ENCODE measurements around the gene STYX. TPM values are rescaled to one million over a fixed set of nuclear protein-coding genes. Genes with fewer than 3 reads are reported as not detected.

The STYX gene
- total RNA-seq, 1 experiment from 2014 or later: 13.6 TPM

GRCh38 chr14:52824462-52824861, 94.5 kb downstream of the STYX start:
- no peak for TF ChIP-seq CTCF (IDR thresholded peaks at IDR 0.05; ENCODE audit: unreplicated experiment)
- Mint-ChIP-seq H3K4me1 (ENCODE audit: low read depth, unreplicated experiment) (no peaks in the 10 kb centered on the region), H3K9me3 (ENCODE audit: low read depth, unreplicated experiment) (no peaks in the 10 kb centered on the region), H3K27ac (ENCODE audit: unreplicated experiment) (no peak overlapping the region), H3K36me3 (ENCODE audit: insufficient read depth, unreplicated experiment) (no peaks in the 10 kb centered on the region), H3K27me3 (ENCODE audit: unreplicated experiment) (no peaks in the 10 kb centered on the region), H3K4me3 (ENCODE audit: low read depth, unreplicated experiment) (no peak overlapping the region)
- CTCF ChIA-PET: interaction anchor here (0.6 to 3.0 kb wide), 2 partner anchors 82 to 136 kb away, joined by 3 to 12 read pairs; no protein-coding TSS in a partner anchor
- no TSS peak for BruUV-seq (replicated peaks)
- DNase-seq: no peak
- intact Hi-C loops (cut with micrococcal nuclease; ENCODE audit: unreplicated experiment): loop anchor here (2.0 kb wide), 1 partner anchor 482 kb away; no protein-coding TSS in a partner anchor

Other genes starting within 250 kb of the STYX start
- 3.5 and 4.0 TPM in 2 replicates for gene TXNDC16, start 177.7 kb upstream of the STYX start, total RNA-seq (2022)
- gene GPR137C, start 177.3 kb upstream of the STYX start, total RNA-seq (2022): 2.0 and 2.3 TPM in 2 replicates
- 117 and 129 TPM in 2 replicates for gene ERO1A, start 34.6 kb upstream of the STYX start, total RNA-seq (2022)
- gene PSMC6, start 23.0 kb upstream of the STYX start, total RNA-seq (2022): 104 TPM in 2 replicates
- 31.4 and 35.8 TPM in 2 replicates for gene GNPNAT1, start 61.4 kb downstream of the STYX start, total RNA-seq (2022)
- gene FERMT2, start 220.9 kb downstream of the STYX start, total RNA-seq (2022): 21.0 and 21.6 TPM in 2 replicates